K562 (cell line): Measurements from ENCODE around the gene ANKRD44.

Source experiments
- CTCF ChIP-seq, 3 experiments: IDR thresholded peaks in 2 of 3; conservative IDR thresholded peaks in 1 of 3; 2 replicates each; pipeline ENCODE4 v1.5.1; 2011 to 2012; ENCODE audit warnings: low read length in 3 of 3, mild to moderate bottlenecking in 3 of 3, control low read depth in 2 of 3, improper control_type of control experiment in 1 of 3, inconsistent platforms in 1 of 3, low read depth in 1 of 3, mixed read lengths in 1 of 3, moderate library complexity in 1 of 3; ENCODE audit not compliant: insufficient read depth in 2 of 3
- SAFB2 ChIP-seq: fragments of 200-400 bp; formaldehyde crosslinking; IDR thresholded peaks from 2 replicates; pipeline ENCODE4 v1.6.1; 2018; ENCODE audit warnings: borderline replicate concordance, low read length, low read depth, moderate library complexity; ENCODE audit not compliant: severe bottlenecking
- SRF ChIP-seq, 2 experiments: fragments of 250-450, 450-650 bp in 1 of 2; sonication (Bioruptor Pico) in 1 of 2; sonication (generic) in 1 of 2; formaldehyde crosslinking; IDR thresholded peaks; 2 replicates each; pipeline versions ENCODE4 v1.5.0 to v1.5.1; 2020 to 2022; ENCODE audit warnings: mild to moderate bottlenecking in 1 of 2, missing genetic modification reagents in 1 of 2
- TBL1XR1 ChIP-seq, 2 experiments: IDR thresholded peaks; 2 replicates each; pipeline ENCODE4 v1.6.1; 2012; ENCODE audit warnings: improper control_type of control experiment in 2 of 2, low read length in 2 of 2, mild to moderate bottlenecking in 1 of 2
- TEAD4 ChIP-seq, 2 experiments: sonication (generic) in 1 of 2; formaldehyde crosslinking in 1 of 2; IDR thresholded peaks; 2 replicates each; pipeline versions ENCODE4 v1.6.1 to v1.8.0; 2012 to 2022; ENCODE audit warnings: borderline replicate concordance in 1 of 2, inconsistent platforms in 1 of 2, low read length in 1 of 2, mild to moderate bottlenecking in 1 of 2, missing genetic modification reagents in 1 of 2
- ZNF431 ChIP-seq: sonication (generic); formaldehyde crosslinking; IDR thresholded peaks from 2 replicates; pipeline ENCODE4 v1.8.0; 2022; ENCODE audit warnings: mild to moderate bottlenecking, missing genetic modification reagents

- no peak for TF ChIP-seq TEAD4 (IDR thresholded peaks at IDR 0.05; ENCODE audit: low read length)
- no peak for TF ChIP-seq TEAD4 (CRISPR knock-in tag; IDR thresholded peaks at IDR 0.05; ENCODE audit: borderline replicate concordance)
- TF ChIP-seq ZNF431, result no peak
- no peak for TF ChIP-seq TBL1XR1 (IDR thresholded peaks at IDR 0.05; ENCODE audit: low read length in 2 of 2)
- no peak for TF ChIP-seq SRF (CRISPR knock-in tag; IDR thresholded peaks at IDR 0.05)
- TF ChIP-seq CTCF (IDR thresholded peaks at IDR 0.05 in 2 of 3, conservative IDR thresholded peaks at IDR 0.05 in 1 of 3; ENCODE audit: insufficient read depth in 2 of 3, low read depth in 1 of 3, low read length in 3 of 3), result no peak
- TF ChIP-seq SAFB2, result no peak
Measured at GRCh38 chr2:196977507-196977906, 333.1 kb downstream of the ANKRD44 start.
